PFSK-1 (cell line): ENCODE results near the gene DNAJC17.

Source experiments
- FOXP2 ChIP-seq: optimal IDR thresholded peaks from 2 replicates; pipeline ENCODE3; 2011; ENCODE audit warnings: borderline replicate concordance, control low read depth, inconsistent platforms; ENCODE audit not compliant: insufficient read depth; ENCODE audit errors: extremely low read length, extremely low read depth
- POLR2AphosphoS5 ChIP-seq: IDR thresholded peaks from 2 replicates; pipeline ENCODE4 v1.6.1; 2012; ENCODE audit warnings: low read depth, mild to moderate bottlenecking, control low read depth, low read length, moderate library complexity
- REST ChIP-seq, 2 experiments: IDR thresholded peaks; 2 replicates each; pipeline versions ENCODE4 v1.6.1 to v1.8.0; 2011 to 2012; ENCODE audit warnings: low read depth in 2 of 2, low read length in 2 of 2, control low read depth in 1 of 2, inconsistent platforms in 1 of 2, mild to moderate bottlenecking in 1 of 2, moderate library complexity in 1 of 2; ENCODE audit not compliant: insufficient read depth in 1 of 2
- SIN3A ChIP-seq: IDR thresholded peaks from 2 replicates; pipeline ENCODE4 v1.6.1; 2012; ENCODE audit warnings: mild to moderate bottlenecking, low read length, moderate library complexity, borderline replicate concordance; ENCODE audit not compliant: insufficient read depth
- TAF1 ChIP-seq: IDR thresholded peaks from 2 replicates; pipeline ENCODE4 v1.6.1; 2012; ENCODE audit warnings: low read length, control low read depth, borderline replicate concordance; ENCODE audit not compliant: insufficient read depth

The DNAJC17 gene

DNA sequence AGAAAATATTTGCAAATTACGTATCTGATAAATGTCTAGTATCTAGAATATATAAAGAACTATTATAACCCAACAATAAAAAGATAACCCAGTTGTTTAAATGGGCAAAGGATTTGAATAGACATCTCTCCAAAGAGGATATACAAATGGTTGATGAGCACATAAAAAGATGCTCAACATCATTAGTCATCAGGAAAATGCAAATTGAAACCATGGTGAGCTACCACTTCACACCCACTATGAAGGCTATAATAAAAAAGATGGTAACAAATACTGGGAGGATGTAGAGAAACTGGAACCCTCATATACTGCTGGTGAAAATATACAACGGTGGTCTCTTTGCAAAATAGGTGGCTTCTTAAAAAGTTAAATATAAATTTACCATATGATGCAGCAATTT is 84.3 kb downstream of the DNAJC17 start:
- TF ChIP-seq TAF1, result no peak
- TF ChIP-seq POLR2AphosphoS5, result no peak
- no peak for TF ChIP-seq SIN3A
- no peak for TF ChIP-seq REST (IDR thresholded peaks at IDR 0.05; ENCODE audit: insufficient read depth in 1 of 2, low read depth in 2 of 2, low read length in 2 of 2)
- no peak for TF ChIP-seq FOXP2

DNA sequence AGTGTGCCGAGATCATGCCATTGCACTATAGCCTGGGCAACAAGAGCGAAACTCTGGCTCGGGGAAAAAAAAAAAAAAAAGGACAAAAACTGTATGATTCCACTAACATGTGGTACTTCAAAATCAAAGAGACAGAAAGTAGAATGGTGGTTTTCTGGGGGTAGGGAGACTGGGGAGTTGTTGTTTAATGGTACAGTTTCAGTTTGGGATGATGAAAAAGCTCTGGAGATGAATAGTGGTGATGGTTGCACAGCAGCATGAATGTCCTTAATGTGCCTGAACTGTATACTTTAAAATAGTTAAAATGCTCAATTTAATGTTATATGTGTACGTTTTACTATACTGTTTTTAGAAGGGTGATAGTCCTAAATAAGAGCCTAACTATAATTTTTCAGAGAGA is 84.9 kb downstream of the DNAJC17 start:
- no peak for TF ChIP-seq REST (IDR thresholded peaks at IDR 0.05; ENCODE audit: insufficient read depth in 1 of 2, low read depth in 2 of 2, low read length in 2 of 2)
- TF ChIP-seq SIN3A, result no peak
- no peak for TF ChIP-seq FOXP2
- TF ChIP-seq POLR2AphosphoS5, result no peak

DNA sequence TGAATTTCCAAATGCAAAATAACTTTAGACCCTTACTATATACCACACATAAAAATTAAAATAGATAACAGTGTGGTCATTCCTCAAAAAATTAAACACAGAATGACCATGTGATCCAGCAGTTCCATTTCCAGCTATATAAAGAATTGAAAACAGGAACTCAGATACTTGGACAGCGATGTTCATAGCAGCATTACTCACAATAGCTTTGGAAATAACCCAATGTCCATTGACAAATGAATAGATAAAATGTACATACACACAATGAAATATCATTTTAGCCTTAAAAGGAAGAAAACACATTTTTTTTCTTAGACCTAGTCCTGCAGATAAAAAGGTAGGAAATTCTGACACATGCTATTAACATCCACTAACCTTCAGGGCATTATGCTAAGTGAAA is 85.6 kb downstream of the DNAJC17 start:
- TF ChIP-seq REST (IDR thresholded peaks at IDR 0.05; ENCODE audit: insufficient read depth in 1 of 2, low read depth in 2 of 2, low read length in 2 of 2) (no peak), SIN3A (no peak)

DNA sequence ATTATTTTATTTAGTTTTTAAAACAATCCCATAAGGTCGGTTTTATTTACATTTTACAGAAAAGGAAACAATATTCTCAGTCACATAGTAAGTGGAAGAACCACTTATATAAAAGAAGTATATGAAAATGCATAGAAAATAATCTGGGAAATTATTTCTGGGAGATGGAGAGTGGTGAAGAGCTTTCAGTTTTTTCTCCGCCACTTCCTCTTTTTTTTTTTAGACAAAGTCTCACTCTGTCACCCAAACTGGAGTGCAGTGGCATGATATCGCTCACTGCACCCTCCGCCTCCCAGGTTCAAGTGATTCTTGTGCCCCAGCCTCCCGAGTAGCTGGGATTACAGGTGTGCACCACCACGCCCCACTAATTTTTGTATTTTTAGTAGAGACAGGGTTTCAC is 91.1 kb downstream of the DNAJC17 start:
- TF ChIP-seq SIN3A (no peak), REST (IDR thresholded peaks at IDR 0.05; ENCODE audit: insufficient read depth in 1 of 2, low read depth in 2 of 2, low read length in 2 of 2) (no peak), TAF1 (no peak), POLR2AphosphoS5 (no peak), FOXP2 (no peak)
